ENCODE data around the gene DDR2.

GRCh38 chr1:162677607-162678371 is 45.5 kb downstream of the DDR2 start:
- TF ChIP-seq, protein P1, sequence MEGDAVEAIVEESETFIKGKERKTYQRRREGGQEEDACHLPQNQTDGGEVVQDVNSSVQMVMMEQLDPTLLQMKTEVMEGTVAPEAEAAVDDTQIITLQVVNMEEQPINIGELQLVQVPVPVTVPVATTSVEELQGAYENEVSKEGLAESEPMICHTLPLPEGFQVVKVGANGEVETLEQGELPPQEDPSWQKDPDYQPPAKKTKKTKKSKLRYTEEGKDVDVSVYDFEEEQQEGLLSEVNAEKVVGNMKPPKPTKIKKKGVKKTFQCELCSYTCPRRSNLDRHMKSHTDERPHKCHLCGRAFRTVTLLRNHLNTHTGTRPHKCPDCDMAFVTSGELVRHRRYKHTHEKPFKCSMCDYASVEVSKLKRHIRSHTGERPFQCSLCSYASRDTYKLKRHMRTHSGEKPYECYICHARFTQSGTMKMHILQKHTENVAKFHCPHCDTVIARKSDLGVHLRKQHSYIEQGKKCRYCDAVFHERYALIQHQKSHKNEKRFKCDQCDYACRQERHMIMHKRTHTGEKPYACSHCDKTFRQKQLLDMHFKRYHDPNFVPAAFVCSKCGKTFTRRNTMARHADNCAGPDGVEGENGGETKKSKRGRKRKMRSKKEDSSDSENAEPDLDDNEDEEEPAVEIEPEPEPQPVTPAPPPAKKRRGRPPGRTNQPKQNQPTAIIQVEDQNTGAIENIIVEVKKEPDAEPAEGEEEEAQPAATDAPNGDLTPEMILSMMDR (IDR thresholded peaks at IDR 0.05) = no peak
- no peak for TF ChIP-seq POLR2A (IDR thresholded peaks at IDR 0.05)

All from lower leg skin (tissue), 3 donors.